WTC11 (cell line): ENCODE data around the gene SLC8A1. TPM values are rescaled to one million over a fixed set of nuclear protein-coding genes. Genes with fewer than 3 reads are reported as not detected.

ENCODE experiments used
- ATAC-seq: fragments of 200-7000 bp; cut with Tn5 transposase; 2 replicates; pipeline ENCODE4 v1.10.0; 2021; ENCODE audit warnings: mild to moderate bottlenecking, moderate library complexity
- CTCF ChIA-PET: fragments of 300-600 bp; sonication (Branson Sonifier 250); formaldehyde crosslinking; loops from one replicate; lab custom pipeline; 2021; ENCODE audit warnings: antibody characterized with exemption; lab: Charles Lee
- POLR2A ChIA-PET: fragments of 350-600 bp; sonication (Branson Sonifier 250); formaldehyde crosslinking; loops from one replicate; lab custom pipeline; 2021; ENCODE audit warnings: antibody characterized with exemption; lab: Charles Lee
- DNase-seq: peaks from one replicate; pipeline ENCODE4 v3.0.0; 2021; ENCODE audit warnings: low spot score
- H3K27ac Mint-ChIP-seq: 2 replicates; pipeline ENCODE4 v1.8.0; 2021; ENCODE audit warnings: mixed read lengths
- H3K27me3 Mint-ChIP-seq: 2 replicates; pipeline ENCODE4 v1.8.0; 2021; ENCODE audit warnings: low read depth, mild to moderate bottlenecking, moderate library complexity, mixed read lengths
- H3K36me3 Mint-ChIP-seq: 2 replicates; pipeline ENCODE4 v1.8.0; 2021; ENCODE audit warnings: mixed read lengths
- H3K4me1 Mint-ChIP-seq: 2 replicates; pipeline ENCODE4 v1.8.0; 2022; ENCODE audit warnings: mixed read lengths
- H3K4me3 Mint-ChIP-seq: 2 replicates; pipeline ENCODE4 v1.8.0; 2021; ENCODE audit warnings: mild to moderate bottlenecking, moderate library complexity, mixed read lengths
- H3K9me3 Mint-ChIP-seq: 2 replicates; pipeline ENCODE4 v1.8.0; 2021; ENCODE audit warnings: mixed read lengths
- AR ChIP-seq: fragments of 250-450 bp; sonication (Bioruptor Pico); IDR thresholded peaks from 2 replicates; pipeline ENCODE4 v1.9.0; 2021; ENCODE audit warnings: mild to moderate bottlenecking
- CREB1 ChIP-seq: sonication (generic); formaldehyde crosslinking; IDR thresholded peaks from 2 replicates; pipeline ENCODE4 v1.8.0; 2023; ENCODE audit warnings: mild to moderate bottlenecking, missing genetic modification reagents
- CREM ChIP-seq: sonication (generic); formaldehyde crosslinking; IDR thresholded peaks from 2 replicates; pipeline ENCODE4 v1.8.1; 2022; ENCODE audit warnings: mild to moderate bottlenecking, missing genetic modification reagents, moderate library complexity
- E2F1 ChIP-seq: sonication (generic); formaldehyde crosslinking; IDR thresholded peaks from 2 replicates; pipeline ENCODE4 v1.8.0; 2022; ENCODE audit warnings: mild to moderate bottlenecking, missing genetic modification reagents
- E2F4 ChIP-seq: sonication (generic); formaldehyde crosslinking; IDR thresholded peaks from 2 replicates; pipeline ENCODE4 v1.8.1; 2022; ENCODE audit warnings: low read depth, mild to moderate bottlenecking, moderate library complexity, missing genetic modification reagents, borderline replicate concordance
- E2F5 ChIP-seq: sonication (generic); formaldehyde crosslinking; IDR thresholded peaks from 2 replicates; pipeline ENCODE4 v1.8.1; 2022; ENCODE audit warnings: mild to moderate bottlenecking, moderate library complexity, missing genetic modification reagents
- EMX1 ChIP-seq: fragments of 250-450 bp; sonication (Bioruptor Pico); IDR thresholded peaks from 2 replicates; pipeline ENCODE4 v1.8.0; 2021; ENCODE audit warnings: mild to moderate bottlenecking
- FOXJ3 ChIP-seq: sonication (generic); formaldehyde crosslinking; IDR thresholded peaks from 2 replicates; pipeline ENCODE4 v1.9.0; 2021; ENCODE audit warnings: missing genetic modification reagents, mild to moderate bottlenecking, borderline replicate concordance
- FOXK1 ChIP-seq: sonication (generic); formaldehyde crosslinking; IDR thresholded peaks from 2 replicates; pipeline ENCODE4 v1.8.0; 2022; ENCODE audit warnings: mild to moderate bottlenecking, moderate library complexity, missing genetic modification reagents
- FOXP4 ChIP-seq: sonication (generic); formaldehyde crosslinking; IDR thresholded peaks from 2 replicates; pipeline ENCODE4 v1.8.0; 2022; ENCODE audit warnings: mild to moderate bottlenecking, missing genetic modification reagents
- GRHL2 ChIP-seq: fragments of 250-450 bp; sonication (Bioruptor Pico); IDR thresholded peaks from 2 replicates; pipeline ENCODE4 v1.8.0; 2022; ENCODE audit warnings: mild to moderate bottlenecking, moderate library complexity; ENCODE audit not compliant: insufficient replicate concordance, severe bottlenecking
- IRF2 ChIP-seq: sonication (generic); formaldehyde crosslinking; IDR thresholded peaks from 2 replicates; pipeline ENCODE4 v1.8.0; 2022; ENCODE audit warnings: low read depth, missing genetic modification reagents, borderline replicate concordance
- JAZF1 ChIP-seq: fragments of 250-450 bp; sonication (Bioruptor Pico); IDR thresholded peaks from 2 replicates; pipeline ENCODE4 v1.9.0; 2021; ENCODE audit warnings: moderate library complexity, mild to moderate bottlenecking, inconsistent platforms
- NFYB ChIP-seq: sonication (generic); formaldehyde crosslinking; conservative IDR thresholded peaks from 2 replicates; pipeline ENCODE4 v1.8.0; 2022; ENCODE audit warnings: low read depth, missing genetic modification reagents
- SOX15 ChIP-seq: fragments of 250-450 bp; sonication (Bioruptor Pico); IDR thresholded peaks from 2 replicates; pipeline ENCODE4 v1.9.0; 2021; ENCODE audit warnings: mild to moderate bottlenecking
- SP1 ChIP-seq: sonication (generic); formaldehyde crosslinking; conservative IDR thresholded peaks from 2 replicates; pipeline ENCODE4 v1.8.1; 2022; ENCODE audit warnings: missing genetic modification reagents
- USF2 ChIP-seq: sonication (generic); formaldehyde crosslinking; IDR thresholded peaks from 2 replicates; pipeline ENCODE4 v1.8.1; 2023; ENCODE audit warnings: mild to moderate bottlenecking, missing genetic modification reagents, moderate library complexity
- ZBTB43 ChIP-seq: sonication (generic); formaldehyde crosslinking; IDR thresholded peaks from 2 replicates; pipeline ENCODE4 v1.8.1; 2023; ENCODE audit warnings: mild to moderate bottlenecking, missing genetic modification reagents
- ZNF138 ChIP-seq: sonication (generic); formaldehyde crosslinking; conservative IDR thresholded peaks from 2 replicates; pipeline ENCODE4 v1.8.1; 2022; ENCODE audit warnings: mild to moderate bottlenecking, moderate library complexity, missing genetic modification reagents
- ZNF232 ChIP-seq: sonication (generic); formaldehyde crosslinking; IDR thresholded peaks from 2 replicates; pipeline ENCODE4 v1.8.0; 2022; ENCODE audit warnings: mild to moderate bottlenecking, missing genetic modification reagents
- ZNF263 ChIP-seq: sonication (generic); formaldehyde crosslinking; IDR thresholded peaks from 2 replicates; pipeline ENCODE4 v1.8.1; 2022; ENCODE audit warnings: low read depth, mild to moderate bottlenecking, moderate library complexity, missing genetic modification reagents
- ZNF281 ChIP-seq: sonication (generic); formaldehyde crosslinking; IDR thresholded peaks from 2 replicates; pipeline ENCODE4 v1.8.0; 2023; ENCODE audit warnings: mild to moderate bottlenecking, missing genetic modification reagents
- total RNA-seq: library from RNA; stranded (reverse); gene quantifications from 3 replicates; pipeline ENCODE4 v1.2.3, GENCODE V29; 2021

Gene SLC8A1
- total RNA-seq, 1 experiment from 2014 or later, result 2.6 TPM

- CTCF ChIA-PET, result no interaction called here
- DNase-seq, result no peak
- Mint-ChIP-seq H3K4me1 (peaks cover 4% of the 10 kb centered on the region; the same call in 1 of the 2 replicates), H3K4me3 (no peak overlapping the region)
- ATAC-seq, result no peak
- TF ChIP-seq NFYB (CRISPR knock-in tag) (no peak), SP1 (CRISPR knock-in tag) (no peak), E2F4 (CRISPR knock-in tag) (no peak), CREB1 (CRISPR knock-in tag) (no peak), ZNF281 (CRISPR knock-in tag) (no peak), SOX15 (no peak), FOXJ3 (CRISPR knock-in tag) (no peak), ZNF138 (CRISPR knock-in tag) (no peak), EMX1 (no peak), JAZF1 (CRISPR knock-in tag) (no peak)
- TF ChIP-seq, all 79 proteins: peak for 0
- POLR2A ChIA-PET, result no interaction called here
- Mint-ChIP-seq H3K27me3 (no peaks in the 10 kb centered on the region), H3K36me3 (no peaks in the 10 kb centered on the region), H3K9me3 (no peaks in the 10 kb centered on the region), H3K27ac (no peak overlapping the region)
Observed at GRCh38 chr2:40179801-40180200, 272.1 kb downstream of the SLC8A1 start.

GRCh38 chr2:40178971-40179370 is 272.9 kb downstream of the SLC8A1 start:
- DNase-seq, result no peak
- Mint-ChIP-seq H3K27me3 (no peaks in the 10 kb centered on the region), H3K9me3 (no peaks in the 10 kb centered on the region), H3K4me3 (no peak overlapping the region), H3K36me3 (no peaks in the 10 kb centered on the region), H3K27ac (no peak overlapping the region), H3K4me1 (peaks cover 4% of the 10 kb centered on the region; the same call in 1 of the 2 replicates)
- CTCF ChIA-PET, result no interaction called here
- TF ChIP-seq USF2 (CRISPR knock-in tag), result no peak
- no peak for TF ChIP-seq FOXP4 (CRISPR knock-in tag)
- TF ChIP-seq GRHL2 (CRISPR knock-in tag), result no peak
- TF ChIP-seq CREM (CRISPR knock-in tag), result no peak
- TF ChIP-seq AR (CRISPR knock-in tag), result no peak
- TF ChIP-seq ZBTB43 (CRISPR knock-in tag), result no peak
- TF ChIP-seq ZNF232 (CRISPR knock-in tag), result no peak
- TF ChIP-seq IRF2 (CRISPR knock-in tag), result no peak
- no peak for TF ChIP-seq E2F1
- TF ChIP-seq FOXK1 (CRISPR knock-in tag), result no peak
- TF ChIP-seq E2F5 (CRISPR knock-in tag), result no peak
- TF ChIP-seq ZNF263 (CRISPR knock-in tag), result no peak
- POLR2A ChIA-PET, result no interaction called here
- no peak for ATAC-seq
